Fibroblast of lung (primary cell): Measurements from ENCODE around the gene LILRB4. TPM values are rescaled to one million over a fixed set of nuclear protein-coding genes. Genes with fewer than 3 reads are reported as not detected.

Source experiments
- DNase-seq, 2 donors: peaks; one replicate each; pipeline versions ENCODE4 v3.0.0 to v3.0.0-alpha.2; 2010; ENCODE audit warnings: low read depth in 2 of 2
- H2AFZ ChIP-seq: 2 replicates; pipeline ENCODE4 v1.5.1; 2012; ENCODE audit warnings: low read length, control low read depth, inconsistent platforms
- H3K27ac ChIP-seq: 2 replicates; pipeline ENCODE4 v1.5.1; 2011; ENCODE audit warnings: low read length, control low read depth; ENCODE audit not compliant: insufficient read depth
- H3K27me3 ChIP-seq: 2 replicates; pipeline ENCODE4 v1.5.1; 2011; ENCODE audit warnings: mild to moderate bottlenecking, low read length; ENCODE audit not compliant: control insufficient read depth, insufficient read depth
- H3K36me3 ChIP-seq: 2 replicates; pipeline ENCODE4 v1.5.1; 2011; ENCODE audit warnings: low read length; ENCODE audit not compliant: control insufficient read depth, insufficient read depth
- H3K4me1 ChIP-seq: 2 replicates; pipeline ENCODE4 v1.5.1; 2011; ENCODE audit warnings: low read length; ENCODE audit not compliant: control insufficient read depth, insufficient read depth; ENCODE audit errors: extremely low read depth
- H3K4me2 ChIP-seq: 2 replicates; pipeline ENCODE4 v1.5.1; 2011; ENCODE audit warnings: low read length, control low read depth; ENCODE audit not compliant: insufficient read depth; ENCODE audit errors: extremely low read depth
- H3K4me3 ChIP-seq, 4 experiments: fragments of 200-600 bp in 1 of 4; sonication (generic) in 1 of 4; replicated peaks in 1 of 4; 2 replicates each; pipeline ENCODE4 v1.5.1; 2011 to 2016; ENCODE audit warnings: low read length in 4 of 4, low read depth in 3 of 4, mild to moderate bottlenecking in 3 of 4, control low read depth in 2 of 4, inconsistent platforms in 1 of 4, mixed read lengths in 1 of 4; ENCODE audit not compliant: insufficient read depth in 1 of 4; ENCODE audit errors: control extremely low read depth in 1 of 4
- H3K79me2 ChIP-seq: 2 replicates; pipeline ENCODE4 v1.5.1; 2012; ENCODE audit warnings: mild to moderate bottlenecking, low read length, inconsistent platforms; ENCODE audit not compliant: control insufficient read depth, insufficient read depth
- H3K9ac ChIP-seq: 2 replicates; pipeline ENCODE4 v1.5.1; 2011; ENCODE audit warnings: mild to moderate bottlenecking, low read length, control low read depth; ENCODE audit not compliant: insufficient read depth
- H3K9me3 ChIP-seq: 2 replicates; pipeline ENCODE4 v1.5.1; 2012; ENCODE audit warnings: low read depth, low read length; ENCODE audit not compliant: control insufficient read depth, insufficient read depth
- H4K20me1 ChIP-seq: 2 replicates; pipeline ENCODE4 v1.5.1; 2011; ENCODE audit warnings: low read length; ENCODE audit not compliant: control insufficient read depth, insufficient read depth; ENCODE audit errors: extremely low read depth
- EZH2 ChIP-seq: IDR thresholded peaks from 2 replicates; pipeline ENCODE4 v1.5.1; 2012; ENCODE audit warnings: low read length, control low read depth, mild to moderate bottlenecking; ENCODE audit errors: missing control alignments
- polyA minus RNA-seq: library from RNA; depleted of rRNA, polyadenylated mRNA; stranded (reverse); fragments of >200 nt; gene quantifications from 2 replicates; pipeline ENCODE4 v1.2.3, GENCODE V29; 2011; ENCODE audit warnings: low replicate concordance
- polyA plus RNA-seq, 2 donors: library from polyadenylated mRNA; depleted of rRNA in 1 of 2; stranded (reverse) in 1 of 2; unstranded in 1 of 2; fragments of >200 nt; gene quantifications; 2 replicates each; pipeline ENCODE4 v1.2.1, GENCODE V29; 2011 to 2012; ENCODE audit warnings: missing spikeins in 1 of 2
- total RNA-seq: library from RNA; depleted of rRNA; stranded (reverse); fragments of >200 nt; gene quantifications from 2 replicates; pipeline ENCODE4 v1.2.1, GENCODE V29; 2014
- TF ChIP-seq, protein P1 (sequence below), 2 donors: IDR thresholded peaks in 1 of 2; conservative IDR thresholded peaks in 1 of 2; 1 replicate in 1 of 2; 2 replicates in 1 of 2; pipeline ENCODE4 v1.5.1; 2011 to 2012; ENCODE audit warnings: low read length in 2 of 2, control low read depth in 1 of 2, inconsistent platforms in 1 of 2, low read depth in 1 of 2, mild to moderate bottlenecking in 1 of 2

The LILRB4 gene
- total RNA-seq (not detected in 2 replicates), polyA plus RNA-seq (not detected in 2 replicates), polyA minus RNA-seq (0.11 TPM in 1 of 2 replicates, not detected in the other)
- polyA plus RNA-seq (2012), result not detected in 2 replicates

DNA sequence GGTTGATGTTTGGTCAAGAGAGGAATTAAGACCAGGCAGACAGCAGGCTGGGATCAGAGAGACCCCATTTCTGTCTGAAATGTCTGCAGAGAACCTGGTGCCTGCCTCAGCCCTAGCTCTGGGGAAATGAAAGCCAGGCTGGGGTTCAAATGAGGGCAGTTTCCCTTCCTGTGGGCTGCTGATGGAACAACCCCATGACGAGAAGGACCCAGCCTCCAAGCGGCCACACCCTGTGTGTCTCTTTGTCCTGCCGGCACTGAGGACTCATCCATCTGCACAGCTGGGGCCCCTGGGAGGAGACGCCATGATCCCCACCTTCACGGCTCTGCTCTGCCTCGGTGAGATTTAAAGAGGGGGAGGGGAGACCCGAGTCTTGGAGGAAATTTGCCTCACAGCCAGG is at the start of gene LILRB4:
Gene LILRB4, plus strand, starts transcription at position 256 of the 400 bp plus-strand sequence. Its CDS starts 49 bp downstream, at position 305.
- Histone ChIP-seq H3K4me3 (no peak within 1 kb of the TSS), H3K9ac (no peak within 1 kb of the TSS), H3K4me1 (no peaks in the 10 kb centered on the region), H3K27ac (no peak within 1 kb of the TSS), H2AFZ (no peak within 1 kb of the TSS), H3K27me3 (no peaks in the 10 kb centered on the region), H3K36me3 (no peaks in the 10 kb centered on the region), H4K20me1 (no peaks in the 10 kb centered on the region), H3K79me2 (no peaks in the 10 kb centered on the region), H3K9me3 (no peaks in the 10 kb centered on the region), H3K4me2 (no peak within 1 kb of the TSS)
- DNase-seq, result no peak
- no peak for TF ChIP-seq EZH2
- TF ChIP-seq, protein P1, sequence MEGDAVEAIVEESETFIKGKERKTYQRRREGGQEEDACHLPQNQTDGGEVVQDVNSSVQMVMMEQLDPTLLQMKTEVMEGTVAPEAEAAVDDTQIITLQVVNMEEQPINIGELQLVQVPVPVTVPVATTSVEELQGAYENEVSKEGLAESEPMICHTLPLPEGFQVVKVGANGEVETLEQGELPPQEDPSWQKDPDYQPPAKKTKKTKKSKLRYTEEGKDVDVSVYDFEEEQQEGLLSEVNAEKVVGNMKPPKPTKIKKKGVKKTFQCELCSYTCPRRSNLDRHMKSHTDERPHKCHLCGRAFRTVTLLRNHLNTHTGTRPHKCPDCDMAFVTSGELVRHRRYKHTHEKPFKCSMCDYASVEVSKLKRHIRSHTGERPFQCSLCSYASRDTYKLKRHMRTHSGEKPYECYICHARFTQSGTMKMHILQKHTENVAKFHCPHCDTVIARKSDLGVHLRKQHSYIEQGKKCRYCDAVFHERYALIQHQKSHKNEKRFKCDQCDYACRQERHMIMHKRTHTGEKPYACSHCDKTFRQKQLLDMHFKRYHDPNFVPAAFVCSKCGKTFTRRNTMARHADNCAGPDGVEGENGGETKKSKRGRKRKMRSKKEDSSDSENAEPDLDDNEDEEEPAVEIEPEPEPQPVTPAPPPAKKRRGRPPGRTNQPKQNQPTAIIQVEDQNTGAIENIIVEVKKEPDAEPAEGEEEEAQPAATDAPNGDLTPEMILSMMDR (conservative IDR thresholded peaks at IDR 0.05 in 1 of 2, IDR thresholded peaks at IDR 0.05 in 1 of 2; ENCODE audit: low read depth in 1 of 2, low read length in 2 of 2), result no peak

DNA sequence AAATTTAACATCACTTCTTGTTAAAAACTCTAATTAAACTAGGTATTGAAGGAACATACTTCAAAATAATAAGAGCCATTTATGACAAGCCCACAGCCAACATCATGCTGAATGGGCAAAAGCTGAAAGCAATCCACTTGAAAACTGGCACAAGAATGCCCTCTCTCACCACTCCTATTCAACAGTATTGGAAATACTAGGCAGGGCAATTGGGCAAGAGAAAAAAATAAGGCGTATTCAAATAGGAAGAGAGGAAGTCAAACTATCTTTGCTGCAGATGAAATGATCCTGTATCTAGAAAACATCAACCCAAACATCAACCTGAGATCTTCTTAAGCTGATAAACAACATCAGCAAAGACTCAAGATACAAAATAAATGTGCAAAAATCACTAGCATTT is 48.1 kb upstream of the LILRB4 start:
- no peak for DNase-seq
- H4K20me1 ChIP-seq, result no peaks in the 10 kb centered on the region
- no peaks in the 10 kb centered on the region for H3K9me3 ChIP-seq
- H3K27ac ChIP-seq, result no peak overlapping the region
- H3K36me3 ChIP-seq, result no peaks in the 10 kb centered on the region
- H3K9ac ChIP-seq, result no peak overlapping the region
- TF ChIP-seq, protein P1 (conservative IDR thresholded peaks at IDR 0.05 in 1 of 2, IDR thresholded peaks at IDR 0.05 in 1 of 2; ENCODE audit: low read depth in 1 of 2, low read length in 2 of 2), result no peak
- TF ChIP-seq EZH2, result no peak
- no peaks in the 10 kb centered on the region for H3K79me2 ChIP-seq
- H2AFZ ChIP-seq, result no peak overlapping the region
- H3K4me1 ChIP-seq, result no peaks in the 10 kb centered on the region
- H3K27me3 ChIP-seq, result no peaks in the 10 kb centered on the region
- H3K4me3 ChIP-seq, result no peak overlapping the region
- no peak overlapping the region for H3K4me2 ChIP-seq

- TF ChIP-seq EZH2, result no peak
- TF ChIP-seq, protein P1 (conservative IDR thresholded peaks at IDR 0.05 in 1 of 2, IDR thresholded peaks at IDR 0.05 in 1 of 2; ENCODE audit: low read depth in 1 of 2, low read length in 2 of 2), result no peak
- H3K9ac ChIP-seq, result no peak overlapping the region
- no peaks in the 10 kb centered on the region for H3K27me3 ChIP-seq
- no peak overlapping the region for H2AFZ ChIP-seq
- H3K4me2 ChIP-seq, result no peak overlapping the region
- H3K9me3 ChIP-seq, result no peaks in the 10 kb centered on the region
- H3K79me2 ChIP-seq, result no peaks in the 10 kb centered on the region
- no peaks in the 10 kb centered on the region for H3K4me1 ChIP-seq
- H3K4me3 ChIP-seq, result no peak overlapping the region
- no peak overlapping the region for H3K27ac ChIP-seq
- H3K36me3 ChIP-seq, result no peaks in the 10 kb centered on the region
- no peak for DNase-seq
- no peaks in the 10 kb centered on the region for H4K20me1 ChIP-seq
These were observed 46.7 kb upstream of the LILRB4 start for GRCh38 chr19:54616057-54616456.
